ENCODE results near the gene FNDC11.

FNDC11 gene

DNA sequence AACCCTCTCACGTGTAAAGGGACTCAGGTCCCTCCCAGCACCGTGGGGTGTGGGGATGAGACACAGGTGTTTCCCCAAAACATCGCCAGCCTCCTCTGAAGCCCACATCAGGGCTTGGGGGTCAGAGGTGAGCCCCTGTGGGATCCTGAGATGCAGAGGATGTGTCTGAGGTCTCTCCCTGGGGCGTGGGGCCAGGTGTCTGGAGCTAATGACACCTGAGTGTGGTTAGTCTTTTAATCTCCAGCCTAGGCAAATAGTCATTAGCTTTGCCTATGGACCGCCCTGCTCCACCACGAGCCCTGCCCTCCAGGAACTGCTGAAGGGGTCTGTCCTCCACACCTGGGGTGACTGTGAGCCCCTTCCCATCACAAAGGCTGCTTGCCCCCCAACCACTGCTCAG is 8.1 kb upstream of the FNDC11 start:
- Histone ChIP-seq H3K4me1 (ENCODE audit: control insufficient read depth, insufficient read depth, low read length, poor library complexity, severe bottlenecking) (no peaks in the 10 kb centered on the region), H3K27ac (ENCODE audit: insufficient read depth, low read length, poor library complexity, severe bottlenecking) (no peak overlapping the region), H3K27me3 (replicated peaks; ENCODE audit: control insufficient read depth, insufficient read depth, low read length, poor library complexity, severe bottlenecking) (peaks cover 3% of the 10 kb centered on the region), H3K36me3 (ENCODE audit: control insufficient read depth, insufficient read depth, low read length) (no peaks in the 10 kb centered on the region), H3K9me3 (ENCODE audit: control insufficient read depth, low read length) (no peaks in the 10 kb centered on the region), H3K4me3 (ENCODE audit: insufficient read depth, low read depth, low read length, poor library complexity, severe bottlenecking) (no peak overlapping the region)
- no peak for DNase-seq

DNA sequence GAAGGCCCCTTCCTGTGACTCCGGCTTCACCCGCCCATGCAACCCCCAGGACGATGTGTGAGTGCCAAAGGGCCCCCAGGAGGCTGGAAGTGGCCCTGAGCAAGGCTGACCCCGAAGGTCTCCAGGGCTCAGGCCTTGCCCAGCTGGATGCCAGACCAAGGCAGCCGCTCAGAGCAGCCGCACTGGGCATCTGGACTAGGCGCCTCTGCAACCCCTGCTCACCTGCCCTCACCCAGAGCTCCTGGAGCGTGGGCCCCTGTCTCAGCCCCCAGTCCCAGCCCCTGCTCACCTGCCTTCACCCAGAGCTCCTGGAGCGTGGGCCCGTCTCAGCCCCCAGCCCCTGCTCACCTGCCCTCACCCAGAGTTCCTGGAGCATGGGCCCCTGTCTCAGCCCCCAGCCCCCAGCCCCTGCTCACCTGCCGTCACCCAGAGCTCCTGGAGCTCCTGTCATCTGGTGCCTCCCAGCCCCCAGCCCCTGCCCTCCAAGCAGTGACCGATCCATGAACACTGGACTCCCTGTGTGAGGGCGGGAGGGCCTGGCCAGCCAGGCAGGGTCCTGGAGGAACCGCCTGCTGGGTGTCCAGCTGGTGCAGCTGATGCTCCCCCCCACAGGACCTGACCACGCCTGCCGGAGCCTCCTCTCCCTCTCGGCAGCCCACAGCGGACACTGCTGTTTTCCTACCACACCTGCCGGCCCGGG is 7.6 kb upstream of the FNDC11 start:
- Histone ChIP-seq H3K27ac (ENCODE audit: insufficient read depth, low read length, poor library complexity, severe bottlenecking) (no peak overlapping the region), H3K9me3 (ENCODE audit: control insufficient read depth, low read length) (no peaks in the 10 kb centered on the region), H3K4me1 (ENCODE audit: control insufficient read depth, insufficient read depth, low read length, poor library complexity, severe bottlenecking) (no peaks in the 10 kb centered on the region), H3K36me3 (ENCODE audit: control insufficient read depth, insufficient read depth, low read length) (no peaks in the 10 kb centered on the region), H3K27me3 (replicated peaks; ENCODE audit: control insufficient read depth, insufficient read depth, low read length, poor library complexity, severe bottlenecking) (peaks cover 3% of the 10 kb centered on the region), H3K4me3 (ENCODE audit: insufficient read depth, low read depth, low read length, poor library complexity, severe bottlenecking) (no peak overlapping the region)
- DNase-seq, result no peak

- no peaks in the 10 kb centered on the region for H3K9me3 ChIP-seq (ENCODE audit: control insufficient read depth, low read length)
- H3K4me3 ChIP-seq (ENCODE audit: insufficient read depth, low read depth, low read length, poor library complexity, severe bottlenecking), result no peak overlapping the region
- H3K36me3 ChIP-seq (ENCODE audit: control insufficient read depth, insufficient read depth, low read length), result no peaks in the 10 kb centered on the region
- DNase-seq, result no peak
- H3K27ac ChIP-seq (ENCODE audit: insufficient read depth, low read length, poor library complexity, severe bottlenecking), result no peak overlapping the region
- peaks cover 2% of the 10 kb centered on the region for H3K4me1 ChIP-seq (ENCODE audit: control insufficient read depth, insufficient read depth, low read length, poor library complexity, severe bottlenecking)
- H3K27me3 ChIP-seq (replicated peaks; ENCODE audit: control insufficient read depth, insufficient read depth, low read length, poor library complexity, severe bottlenecking), result peaks cover 3% of the 10 kb centered on the region
Measured at GRCh38 chr20:63546956-63547724, 6.8 kb upstream of the FNDC11 start.

DNA sequence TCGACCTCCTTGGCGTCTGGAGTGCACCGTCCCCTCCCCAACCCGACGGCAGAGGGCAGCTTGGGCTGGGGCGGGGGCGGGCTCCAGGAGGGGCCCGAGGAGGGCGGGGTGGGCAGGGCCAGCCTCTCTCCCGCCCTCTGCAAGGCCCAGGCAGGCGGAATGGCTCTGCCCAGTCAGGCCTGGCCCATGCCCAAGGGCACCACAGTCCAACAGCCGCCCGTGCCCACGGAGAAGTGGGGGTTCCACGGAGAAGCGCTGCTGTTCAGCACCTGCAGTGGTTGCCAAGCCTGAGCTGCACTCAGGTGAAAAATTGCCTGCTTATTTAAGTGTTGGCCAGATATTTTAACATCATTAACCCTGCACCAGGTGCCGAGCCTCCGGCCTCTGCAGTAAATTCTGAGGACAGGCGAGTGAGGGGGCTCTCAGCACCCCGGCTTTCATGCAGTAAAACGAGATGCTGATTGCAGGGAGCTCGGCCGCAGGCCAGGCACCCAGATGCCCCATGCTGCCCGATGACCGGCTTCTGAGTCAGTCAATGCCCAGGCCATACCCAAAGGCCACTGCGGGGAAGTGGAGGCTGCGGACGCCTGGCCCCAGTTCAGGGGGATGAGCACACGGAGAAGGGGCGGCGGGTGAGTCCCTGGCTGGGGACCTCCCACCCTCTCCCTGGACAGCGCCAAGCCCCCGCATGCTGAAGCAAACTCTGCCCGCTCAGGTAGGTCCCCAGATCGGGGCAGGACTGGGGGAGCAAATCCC is 6.1 kb upstream of the FNDC11 start, which contains the start of gene SRMS:
Gene SRMS (minus strand): TSS at position 25 of the 756 bp plus-strand sequence. CDS start 286 bp downstream, outside the sequence.
- no peak within 1 kb of the TSS for H3K27ac ChIP-seq (ENCODE audit: insufficient read depth, low read length, poor library complexity, severe bottlenecking)
- H3K9me3 ChIP-seq (ENCODE audit: control insufficient read depth, low read length), result no peaks in the 10 kb centered on the region
- H3K27me3 ChIP-seq (replicated peaks; ENCODE audit: control insufficient read depth, insufficient read depth, low read length, poor library complexity, severe bottlenecking), result peaks cover 3% of the 10 kb centered on the region
- no peak for DNase-seq
- H3K4me1 ChIP-seq (ENCODE audit: control insufficient read depth, insufficient read depth, low read length, poor library complexity, severe bottlenecking), result peaks cover 9% of the 10 kb centered on the region
- H3K36me3 ChIP-seq (ENCODE audit: control insufficient read depth, insufficient read depth, low read length), result no peaks in the 10 kb centered on the region
- no peak within 1 kb of the TSS for H3K4me3 ChIP-seq (ENCODE audit: insufficient read depth, low read depth, low read length, poor library complexity, severe bottlenecking)

DNA sequence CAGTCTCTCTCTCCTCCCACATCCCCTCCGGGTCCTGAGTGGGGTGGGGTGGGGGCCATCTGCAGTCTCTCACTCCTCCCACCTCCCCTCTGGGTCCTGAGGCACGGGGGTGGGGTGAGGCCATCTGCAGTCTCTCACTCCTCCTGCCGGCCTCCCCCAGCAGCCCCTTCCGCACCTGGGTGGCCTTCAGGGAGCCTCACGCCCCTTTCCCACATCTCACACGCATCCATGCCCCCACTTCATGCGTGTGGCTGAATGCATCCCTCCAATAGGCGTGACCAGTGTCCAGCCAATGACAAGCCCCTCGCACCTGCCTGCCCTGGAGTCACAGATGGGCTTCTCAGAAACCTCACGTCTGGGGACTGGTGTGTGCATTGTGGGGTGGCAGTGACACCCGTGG is 5.4 kb upstream of the FNDC11 start:
- Histone ChIP-seq H3K4me3 (ENCODE audit: insufficient read depth, low read depth, low read length, poor library complexity, severe bottlenecking) (no peak overlapping the region), H3K9me3 (ENCODE audit: control insufficient read depth, low read length) (no peaks in the 10 kb centered on the region), H3K36me3 (ENCODE audit: control insufficient read depth, insufficient read depth, low read length) (no peaks in the 10 kb centered on the region), H3K27ac (ENCODE audit: insufficient read depth, low read length, poor library complexity, severe bottlenecking) (no peak overlapping the region), H3K4me1 (ENCODE audit: control insufficient read depth, insufficient read depth, low read length, poor library complexity, severe bottlenecking) (peaks cover 13% of the 10 kb centered on the region), H3K27me3 (replicated peaks; ENCODE audit: control insufficient read depth, insufficient read depth, low read length, poor library complexity, severe bottlenecking) (peaks cover 3% of the 10 kb centered on the region)
- no peak for DNase-seq

DNA sequence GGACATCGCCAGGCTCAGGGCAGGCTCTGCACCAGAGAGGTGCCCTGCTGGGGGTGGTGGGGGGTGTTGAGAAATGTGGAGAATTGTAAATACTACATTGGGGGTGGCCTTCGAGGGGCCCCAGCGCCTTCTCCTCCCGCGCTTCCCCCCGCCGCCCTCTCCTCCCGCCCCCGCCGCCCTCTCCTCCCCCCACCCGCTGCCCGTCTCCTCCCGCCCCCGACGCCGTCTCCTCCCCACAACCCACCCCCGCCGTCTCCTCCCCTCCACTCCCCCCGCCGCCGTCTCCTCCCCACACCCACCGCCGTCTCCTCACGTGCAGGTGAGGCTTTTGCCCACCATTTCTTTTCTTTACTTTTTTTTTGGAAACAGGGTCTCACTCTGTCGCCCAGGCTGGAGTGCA is 4.9 kb upstream of the FNDC11 start:
- Histone ChIP-seq H3K36me3 (ENCODE audit: control insufficient read depth, insufficient read depth, low read length) (no peaks in the 10 kb centered on the region), H3K9me3 (ENCODE audit: control insufficient read depth, low read length) (no peaks in the 10 kb centered on the region), H3K4me3 (ENCODE audit: insufficient read depth, low read depth, low read length, poor library complexity, severe bottlenecking) (no peak overlapping the region), H3K27me3 (replicated peaks; ENCODE audit: control insufficient read depth, insufficient read depth, low read length, poor library complexity, severe bottlenecking) (peaks cover 3% of the 10 kb centered on the region), H3K27ac (ENCODE audit: insufficient read depth, low read length, poor library complexity, severe bottlenecking) (no peak overlapping the region), H3K4me1 (ENCODE audit: control insufficient read depth, insufficient read depth, low read length, poor library complexity, severe bottlenecking) (peaks cover 16% of the 10 kb centered on the region)
- no peak for DNase-seq

GRCh38 chr20:63549679-63550282 is 4.2 kb upstream of the FNDC11 start:
- H3K9me3 ChIP-seq (ENCODE audit: control insufficient read depth, low read length), result no peaks in the 10 kb centered on the region
- H3K27me3 ChIP-seq (replicated peaks; ENCODE audit: control insufficient read depth, insufficient read depth, low read length, poor library complexity, severe bottlenecking), result peaks cover 3% of the 10 kb centered on the region

DNA sequence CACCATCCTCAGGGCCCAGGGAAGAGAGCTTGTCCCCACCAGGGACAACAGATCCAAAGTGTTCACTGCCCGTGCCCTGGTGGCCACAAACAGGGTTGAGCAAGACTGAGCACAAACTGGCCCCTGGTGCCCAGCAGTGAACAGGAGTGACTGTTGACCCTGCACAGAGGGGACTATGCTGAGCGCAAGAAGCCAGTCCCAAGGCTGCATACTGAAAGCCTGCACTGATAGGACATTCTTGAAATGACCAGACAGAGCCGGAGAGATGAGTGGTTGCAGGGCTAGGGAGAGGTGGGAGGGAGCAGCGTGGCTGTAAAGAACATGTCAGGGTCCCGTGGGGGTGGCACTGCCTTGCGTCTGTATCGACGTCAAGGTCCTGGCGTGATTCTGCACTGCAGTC is 2.9 kb upstream of the FNDC11 start:
- Histone ChIP-seq H3K4me3 (ENCODE audit: insufficient read depth, low read depth, low read length, poor library complexity, severe bottlenecking) (no peak overlapping the region), H3K36me3 (ENCODE audit: control insufficient read depth, insufficient read depth, low read length) (no peaks in the 10 kb centered on the region), H3K27ac (ENCODE audit: insufficient read depth, low read length, poor library complexity, severe bottlenecking) (no peak overlapping the region), H3K4me1 (ENCODE audit: control insufficient read depth, insufficient read depth, low read length, poor library complexity, severe bottlenecking) (peaks cover 16% of the 10 kb centered on the region), H3K9me3 (ENCODE audit: control insufficient read depth, low read length) (no peaks in the 10 kb centered on the region), H3K27me3 (replicated peaks; ENCODE audit: control insufficient read depth, insufficient read depth, low read length, poor library complexity, severe bottlenecking) (peaks cover 3% of the 10 kb centered on the region)
- no peak for DNase-seq

More at GRCh38 chr20:63549679-63550282, 4.2 kb upstream of the FNDC11 start:
- Histone ChIP-seq H3K4me3 (ENCODE audit: insufficient read depth, low read depth, low read length, poor library complexity, severe bottlenecking) (no peak overlapping the region), H3K27ac (ENCODE audit: insufficient read depth, low read length, poor library complexity, severe bottlenecking) (no peak overlapping the region), H3K36me3 (ENCODE audit: control insufficient read depth, insufficient read depth, low read length) (no peaks in the 10 kb centered on the region), H3K4me1 (ENCODE audit: control insufficient read depth, insufficient read depth, low read length, poor library complexity, severe bottlenecking) (peaks cover 16% of the 10 kb centered on the region)
- DNase-seq, result no peak

DNA sequence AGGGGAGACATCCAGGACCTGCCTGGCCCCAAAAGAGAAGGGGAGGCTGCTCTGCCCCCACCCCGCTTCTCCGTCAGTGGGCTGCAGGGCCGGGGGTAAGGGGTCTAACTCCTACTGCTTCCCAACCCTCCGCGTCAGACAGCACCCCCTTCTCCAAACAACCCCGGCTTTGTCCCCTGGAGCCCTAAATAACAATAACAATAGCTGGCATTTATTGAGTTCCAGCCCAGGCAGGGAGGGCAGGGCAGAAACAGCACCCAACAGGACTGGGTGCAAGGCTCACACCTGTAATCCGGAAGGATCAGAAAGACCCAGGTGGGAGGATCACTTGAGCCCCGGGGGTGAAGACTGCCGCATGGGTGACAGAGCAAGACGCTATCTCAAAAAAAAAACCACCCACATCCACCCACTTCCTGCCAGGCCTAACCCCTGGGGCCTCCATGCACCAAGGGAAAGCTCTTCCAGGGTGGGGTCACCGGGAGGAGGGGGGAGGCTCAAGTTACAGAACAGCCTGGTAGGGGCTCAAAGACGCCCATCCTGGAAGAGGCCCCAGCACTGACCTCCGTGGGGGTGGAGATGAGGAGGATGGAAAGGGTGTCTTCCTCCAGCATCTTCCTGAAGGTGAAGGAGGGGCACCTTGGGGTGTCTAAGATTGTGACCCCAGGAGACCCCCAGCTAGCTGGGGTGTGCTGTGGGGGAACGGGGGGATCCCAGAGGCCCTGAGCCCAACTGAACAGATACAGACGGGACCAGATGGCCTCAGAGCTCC is 1.3 kb upstream of the FNDC11 start:
- H3K36me3 ChIP-seq (ENCODE audit: control insufficient read depth, insufficient read depth, low read length), result no peaks in the 10 kb centered on the region
- peak overlapping the region; percentile 74 for H3K27ac ChIP-seq (ENCODE audit: insufficient read depth, low read length, poor library complexity, severe bottlenecking)
- peak; percentile 39 to 54 (median 48) for DNase-seq
- H3K27me3 ChIP-seq (replicated peaks; ENCODE audit: control insufficient read depth, insufficient read depth, low read length, poor library complexity, severe bottlenecking), result peaks cover 3% of the 10 kb centered on the region
- H3K4me1 ChIP-seq (ENCODE audit: control insufficient read depth, insufficient read depth, low read length, poor library complexity, severe bottlenecking), result peaks cover 16% of the 10 kb centered on the region
- H3K4me3 ChIP-seq (ENCODE audit: insufficient read depth, low read depth, low read length, poor library complexity, severe bottlenecking), result no peak overlapping the region
- no peaks in the 10 kb centered on the region for H3K9me3 ChIP-seq (ENCODE audit: control insufficient read depth, low read length)

Measured in effector memory CD4-positive, alpha-beta T cell (primary cell).